Rectal smooth muscle tissue (tissue), 1 donor: Measurements from ENCODE around the gene DLST.
A peak's percentile ranks its signal among the peaks of the same experiment; 100 is the strongest.

Experiments
- H3K27ac ChIP-seq: one replicate; pipeline ENCODE4 v1.7.0; 2013; ENCODE audit warnings: low read depth, low read length, inconsistent platforms
- H3K27me3 ChIP-seq: one replicate; pipeline ENCODE4 v1.7.0; 2013; ENCODE audit warnings: low read length; ENCODE audit not compliant: control insufficient read depth, insufficient read depth
- H3K36me3 ChIP-seq: one replicate; pipeline ENCODE4 v1.7.0; 2013; ENCODE audit warnings: low read length; ENCODE audit not compliant: control insufficient read depth, insufficient read depth
- H3K4me1 ChIP-seq: one replicate; pipeline ENCODE4 v1.7.0; 2013; ENCODE audit warnings: low read length; ENCODE audit not compliant: control insufficient read depth, insufficient read depth
- H3K4me3 ChIP-seq: one replicate; pipeline ENCODE4 v1.7.0; 2013; ENCODE audit warnings: low read length
- H3K9ac ChIP-seq: one replicate; pipeline ENCODE4 v1.7.0; 2013; ENCODE audit warnings: low read length

DLST gene

DNA sequence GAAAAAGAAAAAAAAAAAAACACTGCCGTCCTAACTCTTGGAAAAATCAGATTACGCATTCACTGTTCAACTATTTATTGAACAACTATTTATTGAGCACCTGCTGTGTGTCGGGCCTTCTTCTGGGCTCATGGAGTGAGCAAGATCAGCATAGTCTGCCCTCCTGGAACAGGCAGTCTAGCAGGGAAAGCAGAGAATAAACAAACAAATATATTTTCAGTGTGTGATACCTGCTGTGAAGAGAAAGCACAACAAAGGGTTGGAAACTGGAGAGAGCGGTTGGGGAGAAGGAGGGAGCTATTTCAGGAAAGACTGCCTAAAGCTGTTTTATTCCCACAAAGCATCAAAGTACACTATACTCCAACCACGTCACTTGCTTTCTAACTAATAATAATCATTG, 16.6 kb upstream of the DLST start:
- no peaks in the 10 kb centered on the region for H3K36me3 ChIP-seq

DNA sequence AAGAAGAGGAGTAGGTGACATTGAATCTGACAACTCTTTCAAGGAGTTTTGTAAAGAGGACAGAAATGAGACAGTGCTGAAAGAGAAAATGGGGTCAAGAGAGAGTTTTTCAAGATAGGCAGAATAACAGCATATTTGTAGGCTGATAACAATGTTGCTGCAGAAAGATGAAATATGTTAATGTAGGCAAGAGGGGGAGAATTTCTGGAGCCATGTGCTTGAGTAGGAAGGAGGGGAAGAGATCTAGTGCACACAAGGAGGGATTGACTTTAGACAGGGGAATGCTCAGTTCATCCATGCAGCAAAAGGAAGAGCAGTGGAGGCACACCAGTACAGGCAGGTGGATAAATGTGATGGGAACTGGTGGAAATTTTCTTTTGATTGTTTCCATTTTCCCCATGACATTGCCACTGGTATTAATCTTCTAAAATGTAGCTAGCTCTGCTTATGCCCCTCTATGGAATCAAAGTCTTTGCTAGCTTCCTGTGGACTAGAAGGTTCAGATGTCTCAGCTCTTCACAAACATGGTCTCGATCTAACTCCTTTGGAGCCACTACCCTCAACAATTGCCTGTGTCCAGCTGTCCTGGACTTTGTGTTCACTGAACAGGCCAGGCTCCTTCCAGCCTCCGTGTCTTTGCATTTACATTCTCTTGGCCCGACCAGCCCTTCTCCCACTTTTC, 14.9 kb upstream of the DLST start:
- Histone ChIP-seq H3K27ac (no peak overlapping the region), H3K4me3 (no peak overlapping the region), H3K9ac (no peak overlapping the region), H3K27me3 (no peaks in the 10 kb centered on the region), H3K36me3 (no peaks in the 10 kb centered on the region), H3K4me1 (no peaks in the 10 kb centered on the region)

More for the DNA sequence above, 16.6 kb upstream of the DLST start:
- no peaks in the 10 kb centered on the region for H3K27me3 ChIP-seq
- H3K4me3 ChIP-seq, result no peak overlapping the region
- no peak overlapping the region for H3K27ac ChIP-seq
- no peak overlapping the region for H3K9ac ChIP-seq
- H3K4me1 ChIP-seq, result no peaks in the 10 kb centered on the region

DNA sequence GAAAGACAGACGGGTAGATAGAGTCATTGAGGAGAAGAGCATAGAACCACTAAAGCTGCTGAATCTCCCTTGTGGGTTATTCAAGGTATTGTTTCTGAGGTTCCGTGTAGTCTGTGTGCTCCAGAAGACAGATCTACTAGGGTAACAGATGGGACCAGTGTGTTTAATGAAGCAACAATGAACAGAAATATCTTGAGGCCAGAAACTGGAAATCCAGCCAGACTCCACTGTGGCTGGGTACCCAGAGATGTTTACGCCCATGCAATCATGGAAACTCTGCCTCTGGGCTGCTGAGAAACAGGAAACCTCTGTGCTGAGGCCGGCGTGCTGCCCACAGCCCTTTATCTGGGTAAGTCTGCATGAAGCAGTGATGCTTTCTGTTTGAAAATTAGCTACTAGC, 14.0 kb upstream of the DLST start:
- Histone ChIP-seq H3K9ac (no peak overlapping the region), H3K36me3 (no peaks in the 10 kb centered on the region), H3K4me3 (no peak overlapping the region), H3K27me3 (no peaks in the 10 kb centered on the region), H3K4me1 (no peaks in the 10 kb centered on the region), H3K27ac (no peak overlapping the region)

DNA sequence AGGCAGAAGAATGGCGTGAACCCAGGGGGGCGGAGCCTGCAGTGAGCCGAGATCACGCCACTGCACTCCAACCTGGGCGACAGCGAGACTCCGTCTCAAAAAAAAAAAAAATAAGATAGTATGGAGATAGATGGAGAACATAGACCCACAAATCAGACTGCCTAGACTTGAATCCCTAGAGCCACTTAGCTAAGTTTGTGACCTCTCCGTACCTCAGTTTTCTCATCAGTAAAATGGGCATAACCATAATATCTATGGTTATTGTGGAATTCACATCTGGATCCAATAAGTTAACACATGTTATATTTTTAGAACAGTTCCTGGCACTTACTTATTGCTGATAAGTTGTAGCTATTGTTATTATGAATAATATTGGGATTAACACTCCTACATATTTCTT, 13.0 kb upstream of the DLST start:
- Histone ChIP-seq H3K27ac (no peak overlapping the region), H3K4me3 (no peak overlapping the region), H3K27me3 (no peaks in the 10 kb centered on the region), H3K9ac (no peak overlapping the region), H3K36me3 (no peaks in the 10 kb centered on the region), H3K4me1 (no peaks in the 10 kb centered on the region)

DNA sequence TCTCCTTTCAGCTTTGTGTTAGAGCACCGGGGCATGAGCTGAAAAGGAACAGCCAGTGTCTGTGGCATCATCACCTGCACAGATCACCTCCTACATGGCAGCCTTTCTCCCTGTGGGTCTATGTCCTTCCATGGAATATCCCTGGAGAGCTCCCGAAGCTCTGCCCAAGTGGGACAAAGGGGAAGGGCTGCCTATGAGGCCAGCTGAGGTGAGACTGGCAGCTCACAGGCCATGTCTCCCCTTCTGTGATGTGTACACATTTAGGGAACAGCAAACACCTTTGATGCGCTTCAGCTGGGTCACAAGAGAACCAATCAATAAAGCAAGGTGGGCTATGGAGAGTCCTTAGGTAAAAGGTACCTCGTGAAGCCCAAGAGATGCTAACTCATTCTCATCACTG, 9.9 kb upstream of the DLST start:
- no peak overlapping the region for H3K9ac ChIP-seq
- H3K27ac ChIP-seq, result no peak overlapping the region
- H3K4me1 ChIP-seq, result no peaks in the 10 kb centered on the region
- H3K36me3 ChIP-seq, result no peaks in the 10 kb centered on the region
- H3K27me3 ChIP-seq, result no peaks in the 10 kb centered on the region
- H3K4me3 ChIP-seq, result no peak overlapping the region

DNA sequence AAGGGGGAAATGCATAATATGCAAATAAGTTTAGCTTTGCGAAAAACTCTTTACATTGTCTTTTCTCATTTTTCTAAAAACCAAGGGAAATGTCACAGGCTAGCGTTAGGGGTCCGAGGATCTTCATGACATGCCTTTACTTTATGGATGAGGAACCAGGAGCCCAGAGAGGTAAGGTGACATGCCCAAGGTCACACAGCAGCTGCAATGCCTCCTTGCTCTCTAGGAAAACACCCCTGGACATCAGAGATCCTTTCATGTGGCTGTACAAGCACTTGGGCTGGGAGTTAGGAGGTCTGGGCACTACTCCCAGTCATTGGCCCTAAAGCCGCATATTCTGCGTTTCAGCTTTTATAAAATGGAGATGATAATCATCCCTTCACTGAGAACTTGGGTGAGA, 6.5 kb upstream of the DLST start:
- H3K27ac ChIP-seq, result no peak overlapping the region
- H3K27me3 ChIP-seq, result no peaks in the 10 kb centered on the region
- no peaks in the 10 kb centered on the region for H3K36me3 ChIP-seq
- H3K4me3 ChIP-seq, result no peak overlapping the region
- no peak overlapping the region for H3K9ac ChIP-seq
- H3K4me1 ChIP-seq, result no peaks in the 10 kb centered on the region

GRCh38 chr14:74875941-74876913, 5.5 kb upstream of the DLST start, which contains the start of gene PROX2:
Gene PROX2 (minus strand): TSS chr14:74876145. CDS start chr14:74863834, 12,311 bp downstream.
- Histone ChIP-seq H3K4me3 (no peak within 1 kb of the TSS), H3K27ac (no peak within 1 kb of the TSS), H3K36me3 (no peaks in the 10 kb centered on the region), H3K4me1 (no peaks in the 10 kb centered on the region), H3K27me3 (no peaks in the 10 kb centered on the region), H3K9ac (no peak within 1 kb of the TSS)

- no peak overlapping the region for H3K9ac ChIP-seq
- no peaks in the 10 kb centered on the region for H3K27me3 ChIP-seq
- peaks cover 12% of the 10 kb centered on the region for H3K4me1 ChIP-seq
Measured at GRCh38 chr14:74879427-74880182, 2.1 kb upstream of the DLST start.

DNA sequence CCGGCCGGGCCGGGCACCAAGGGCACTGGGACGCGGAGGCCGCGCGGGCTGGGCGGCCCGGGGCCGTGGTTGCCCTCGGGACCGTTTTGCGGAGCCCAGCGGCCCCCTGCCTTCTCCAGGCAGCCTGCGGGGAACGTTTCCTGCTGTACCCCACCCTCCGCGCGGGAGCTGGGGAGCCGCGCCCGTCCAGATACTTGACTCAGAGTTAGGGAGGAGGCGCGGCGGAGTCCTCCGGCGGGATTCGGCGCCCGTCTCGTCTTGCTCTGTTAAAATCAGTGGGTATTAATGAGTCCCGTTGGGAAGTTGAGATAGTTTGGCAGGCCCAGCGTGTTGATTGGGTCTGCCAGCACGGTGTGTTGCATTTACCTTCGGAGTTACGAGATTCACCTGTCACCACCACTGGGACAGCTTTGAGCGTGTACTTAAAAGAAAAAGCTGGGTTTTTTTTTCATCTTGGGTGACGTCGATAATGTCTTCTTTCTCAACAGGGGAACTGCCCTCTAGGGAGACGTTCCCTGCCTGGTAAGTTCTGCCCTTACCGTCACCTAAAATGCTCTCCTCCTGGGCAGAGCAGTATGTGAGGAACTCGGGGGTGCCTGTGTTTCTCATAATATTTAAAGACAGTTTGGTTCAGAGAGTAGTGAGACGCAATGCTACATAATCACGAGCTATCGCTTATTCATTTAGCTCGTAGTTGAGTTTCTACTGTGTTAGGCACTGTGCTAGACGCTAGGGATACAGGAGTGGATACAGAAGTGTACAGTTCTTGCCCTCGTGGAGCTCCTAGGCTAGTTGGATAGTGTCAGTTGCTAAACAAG, 596 bp downstream of the DLST start:
- Histone ChIP-seq H3K27me3 (no peaks in the 10 kb centered on the region), H3K27ac (peak overlapping the region; percentile 89), H3K36me3 (peaks cover 4% of the 10 kb centered on the region), H3K4me3 (peak overlapping the region; percentile 95), H3K4me1 (peaks cover 12% of the 10 kb centered on the region), H3K9ac (peak overlapping the region; percentile 28)

More at GRCh38 chr14:74879427-74880182, 2.1 kb upstream of the DLST start:
- H3K27ac ChIP-seq, result no peak overlapping the region
- no peaks in the 10 kb centered on the region for H3K36me3 ChIP-seq
- H3K4me3 ChIP-seq, result no peak overlapping the region

DNA sequence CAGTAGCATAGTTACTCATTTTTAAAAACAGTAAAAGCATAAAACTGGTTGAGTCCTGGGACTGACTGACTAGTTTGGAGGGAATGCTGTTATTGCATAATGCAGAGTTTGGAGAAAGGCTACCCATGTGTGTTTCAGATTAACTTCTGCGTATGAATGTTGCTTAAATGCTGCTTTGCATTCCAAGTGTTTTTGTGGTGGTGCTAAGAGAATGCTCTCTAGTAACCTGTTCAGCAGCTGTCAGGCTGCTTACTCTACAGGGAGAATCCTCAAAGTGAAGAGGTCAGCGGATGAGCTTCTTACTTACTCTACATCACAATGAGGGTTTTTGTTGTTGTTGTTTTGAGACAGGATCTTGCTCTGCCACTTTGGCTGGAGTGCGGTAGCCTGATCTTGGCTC, 4.3 kb downstream of the DLST start:
- Histone ChIP-seq H3K9ac (no peak overlapping the region), H3K4me1 (peaks cover 12% of the 10 kb centered on the region), H3K27ac (no peak overlapping the region), H3K4me3 (no peak overlapping the region), H3K27me3 (no peaks in the 10 kb centered on the region), H3K36me3 (peaks cover 9% of the 10 kb centered on the region)

- Histone ChIP-seq H3K36me3 (peaks cover 27% of the 10 kb centered on the region), H3K27ac (no peak overlapping the region), H3K4me3 (no peak overlapping the region), H3K27me3 (no peaks in the 10 kb centered on the region), H3K4me1 (peaks cover 5% of the 10 kb centered on the region), H3K9ac (no peak overlapping the region)
Measured at GRCh38 chr14:74888164-74889158, 6.7 kb downstream of the DLST start.
